Measurements from ENCODE around the gene VASH2.

DNA sequence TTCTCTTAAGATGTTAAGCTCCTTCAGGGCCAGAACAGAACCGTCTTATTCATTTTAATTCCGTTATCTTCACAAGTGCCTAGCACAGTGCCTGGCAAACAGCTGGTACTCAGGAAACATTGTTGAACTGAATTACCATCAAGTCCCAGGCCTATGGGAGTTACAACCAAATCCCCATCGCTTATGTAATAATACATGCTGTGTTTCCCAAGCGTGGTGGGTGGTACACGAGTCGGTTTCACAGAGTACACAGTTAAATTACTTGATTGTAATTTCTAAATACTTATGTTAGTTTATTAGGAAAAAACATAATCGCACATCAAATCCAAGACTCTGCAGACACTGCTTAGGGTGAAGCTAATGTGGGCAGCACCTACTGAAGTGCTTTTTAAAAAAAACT, 64.3 kb downstream of the VASH2 start:
- TF ChIP-seq CTCF (IDR thresholded peaks at IDR 0.05; ENCODE audit: insufficient read depth, low read length, poor library complexity, severe bottlenecking) (no peak), EZH2phosphoT487 (conservative IDR thresholded peaks at IDR 0.05; ENCODE audit: low read length) (no peak)
